ENCODE measurements around the gene AGBL3. TPM values are rescaled to one million over a fixed set of nuclear protein-coding genes. Genes with fewer than 3 reads are reported as not detected.

Gene AGBL3
- total and polyA plus RNA-seq, 2 of the 8 experiments (the other 6 are each of a cell fraction or from before 2014, with no cell fraction given): 1.1 to 1.9 TPM

DNA sequence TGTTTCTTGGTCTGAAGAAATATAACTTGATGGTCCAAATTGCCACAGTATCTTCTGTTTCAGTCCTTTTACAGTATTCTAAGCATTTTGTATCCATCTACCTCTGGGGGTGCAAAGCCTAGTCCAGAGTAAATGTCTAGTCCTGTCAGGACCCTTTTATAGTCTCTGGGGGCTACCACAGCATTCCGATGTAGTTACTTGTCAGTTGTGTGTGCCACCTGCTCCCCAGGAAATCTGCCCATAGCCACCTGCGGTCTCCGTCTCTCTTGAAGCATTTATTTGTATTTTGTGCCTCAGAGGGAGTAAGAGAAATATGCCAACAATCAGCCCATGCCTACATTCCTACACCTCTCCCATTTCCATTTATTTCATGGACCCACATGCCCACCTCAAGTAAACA lies 12.8 kb downstream of the AGBL3 start:
- Histone ChIP-seq H3K23ac (ENCODE audit: insufficient read length) (no peak overlapping the region), H4K20me1 (replicated peaks in 1 of 2; ENCODE audit: control insufficient read depth in 1 of 2, insufficient read depth in 2 of 2, low read length in 2 of 2) (no peaks in the 10 kb centered on the region), H3K18ac (ENCODE audit: extremely low read depth, low read length) (no peak overlapping the region), H3K56ac (replicated peaks; ENCODE audit: insufficient read length, low read depth, low read length) (no peak overlapping the region), H3K79me1 (ENCODE audit: low read depth, low read length) (no peaks in the 10 kb centered on the region), H2BK120ac (replicated peaks; ENCODE audit: low read depth, low read length) (no peak overlapping the region), H2BK20ac (ENCODE audit: low read length) (no peak overlapping the region), H3K79me2 (ENCODE audit: control insufficient read depth in 1 of 2, insufficient read depth in 2 of 2, low read length in 2 of 2) (no peaks in the 10 kb centered on the region), H4K91ac (replicated peaks; ENCODE audit: insufficient read length, low read length) (no peak overlapping the region), H3K23me2 (ENCODE audit: low read depth, low read length) (no peaks in the 10 kb centered on the region), H3K4ac (replicated peaks; ENCODE audit: insufficient read length, low read depth, low read length) (no peak overlapping the region), H2BK5ac (ENCODE audit: low read depth, low read length) (no peak overlapping the region), H2BK12ac (ENCODE audit: low read depth, low read length) (no peak overlapping the region), H3K9ac (replicated peaks in 1 of 4; ENCODE audit: extremely low read depth in 1 of 4, low read depth in 3 of 4, low read length in 3 of 4) (no peak overlapping the region), H2AFZ (ENCODE audit: low read length) (no peak overlapping the region), H4K8ac (ENCODE audit: extremely low read depth, insufficient read depth, low read length) (no peak overlapping the region), H3K4me3 (ENCODE audit: extremely low read depth in 1 of 4, insufficient read depth in 2 of 4, low read depth in 3 of 4, low read length in 4 of 4) (no peak overlapping the region), H3K9me3 (ENCODE audit: insufficient read depth in 2 of 2, low read depth in 1 of 2, low read length in 1 of 2) (no peaks in the 10 kb centered on the region), H2AK5ac (ENCODE audit: low read depth, low read length) (no peak overlapping the region), H3K27me3 (replicated peaks in 1 of 4; ENCODE audit: control insufficient read depth in 3 of 4, extremely low read depth in 1 of 4, insufficient read depth in 3 of 4, low read length in 3 of 4) (no peaks in the 10 kb centered on the region; a peak in 1 of 7 replicates), H3K27ac (ENCODE audit: low read depth, low read length) (no peak overlapping the region), H3K36me3 (ENCODE audit: control insufficient read depth in 2 of 4, insufficient read depth in 4 of 4, low read length in 3 of 4) (peaks cover 0 to 12% (median 3%) of the 10 kb centered on the region in 4 experiments; a peak in 5 of 8 replicates), H4K5ac (ENCODE audit: insufficient read length, low read depth, low read length) (no peak overlapping the region), H3K4me2 (ENCODE audit: insufficient read depth in 1 of 2, low read depth in 2 of 2, low read length in 2 of 2) (no peak overlapping the region), H2BK15ac (ENCODE audit: low read length) (no peak overlapping the region), H3K14ac (ENCODE audit: insufficient read length) (no peak overlapping the region), H3K4me1 (replicated peaks in 1 of 4; ENCODE audit: control insufficient read depth in 3 of 4, insufficient read depth in 4 of 4, low read length in 3 of 4) (no peaks in the 10 kb centered on the region)
- FAIRE-seq (no peak), DNase-seq (ENCODE audit: low read depth in 1 of 2, low spot score in 2 of 2) (no peak)
- CTCF ChIA-PET (ENCODE audit: partially characterized antibody): interaction anchor here (1.0 kb wide), 1 partner anchor 116 kb away, joined by 3 read pairs; no protein-coding TSS in a partner anchor
- WGBS, 2 experiments (ENCODE audit: extremely low coverage in 1 of 2, insufficient coverage in 1 of 2, insufficient read length in 1 of 2, insufficient replicate concordance in 2 of 2, low coverage in 1 of 2, low lambda C conversion rate in 2 of 2, missing lambda C conversion rate in 1 of 2): 85% methylated on average over 3 of the region's 3 CpGs; no CpG with 5 or more reads in 1 of the 2 experiments
- POLR2A ChIA-PET (ENCODE audit: partially characterized antibody): no interaction called here
- TF ChIP-seq HDAC2 (IDR thresholded peaks at IDR 0.05; ENCODE audit: borderline replicate concordance in 1 of 2, low read depth in 2 of 2, low read length in 2 of 2) (no peak), POLR2A (IDR thresholded peaks at IDR 0.05; ENCODE audit: control extremely low read depth in 1 of 2, low read depth in 2 of 2, low read length in 2 of 2) (no peak), CHD2 (IDR thresholded peaks at IDR 0.05; ENCODE audit: low read length) (no peak), TBP (IDR thresholded peaks at IDR 0.05; ENCODE audit: low read depth, low read length) (no peak), ATF2 (IDR thresholded peaks at IDR 0.05; ENCODE audit: low read length) (no peak), MAFK (IDR thresholded peaks at IDR 0.05; ENCODE audit: low read depth, low read length) (no peak), RBBP5 (IDR thresholded peaks at IDR 0.05; ENCODE audit: borderline replicate concordance, low read depth, low read length) (no peak), TCF12 (IDR thresholded peaks at IDR 0.05; ENCODE audit: low read depth, low read length) (no peak), EP300 (IDR thresholded peaks at IDR 0.05; ENCODE audit: borderline replicate concordance in 1 of 2, low read depth in 2 of 2, low read length in 2 of 2) (no peak), PHF8 (conservative IDR thresholded peaks at IDR 0.05; ENCODE audit: low read depth, low read length) (no peak), ZNF274 (IDR thresholded peaks at IDR 0.05; ENCODE audit: borderline replicate concordance, extremely low read depth, low read length) (no peak), FOSL1 (IDR thresholded peaks at IDR 0.05; ENCODE audit: insufficient read depth, low read depth, low read length) (no peak), RFX5 (IDR thresholded peaks at IDR 0.05; ENCODE audit: borderline replicate concordance, low read depth, low read length) (no peak)

Data from H1 (cell line).